Activated CD4-positive, alpha-beta T cell treated with anti-CD3 and anti-CD28 coated beads for 48 hours (primary cell): ENCODE measurements around the gene MRPS12.

Experiments
- DNase-seq: peaks from one replicate; pipeline ENCODE4 v3.0.0-alpha.2; 2020

MRPS12 gene

GRCh38 chr19:38978326-38978689, 47.6 kb downstream of the MRPS12 start:
- no peak for DNase-seq

GRCh38 chr19:38979812-38980211, 49.1 kb downstream of the MRPS12 start:
- no peak for DNase-seq

GRCh38 chr19:38980583-38981374, 50.0 kb downstream of the MRPS12 start:
- no peak for DNase-seq
